Activated CD4-positive, alpha-beta T cell treated with anti-CD3 and anti-CD28 coated beads, Interleukin-2, Interleukin-6, amounts not matched to agents 100 ng/mL and 50 ng/mL, durations not matched to agents 16 hours and 8 hours (primary cell): ENCODE measurements around the gene PMF1.

Source experiments
- DNase-seq: peaks from one replicate; pipeline ENCODE4 v3.0.0-alpha.2; 2020

The PMF1 gene

GRCh38 chr1:156270314-156270713, 57.5 kb downstream of the PMF1 start:
- DNase-seq: no peak

GRCh38 chr1:156276532-156276931, 63.7 kb downstream of the PMF1 start:
- DNase-seq: no peak

- DNase-seq: no peak
Measured at GRCh38 chr1:156276966-156277381, 64.2 kb downstream of the PMF1 start.

GRCh38 chr1:156279837-156280236, 67.0 kb downstream of the PMF1 start:
- no peak for DNase-seq

DNA sequence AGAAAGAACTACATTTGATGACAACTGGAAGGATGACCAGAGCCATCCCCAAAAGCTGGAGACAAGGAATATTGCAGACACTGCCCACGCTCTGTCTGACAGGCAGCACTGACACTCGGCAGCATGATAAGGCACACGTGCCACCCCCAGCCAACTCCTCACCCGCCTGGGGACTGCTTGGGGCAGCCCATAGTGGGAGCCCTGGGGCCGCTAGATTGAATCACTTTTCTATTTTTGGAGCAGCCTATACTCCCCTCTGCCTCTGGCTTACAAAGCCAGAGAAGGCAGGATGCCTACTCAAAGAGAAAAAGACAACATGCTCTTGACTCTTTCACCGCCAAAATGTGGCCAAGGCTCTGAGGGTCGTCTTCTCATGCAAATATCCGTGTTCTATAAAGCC, 68.5 kb downstream of the PMF1 start:
- peak; percentile 68 for DNase-seq

- peak; percentile 46 for DNase-seq
Measured at GRCh38 chr1:156281693-156282478, 69.1 kb downstream of the PMF1 start.

- DNase-seq: peak; percentile 99
Measured at GRCh38 chr1:156282479-156283222, 69.8 kb downstream of the PMF1 start, which contains the start of gene SMG5. Gene SMG5, minus strand, starts transcription at chr1:156282825. Its CDS starts 145 bp downstream, at chr1:156282680.

GRCh38 chr1:156283521-156283920, 70.7 kb downstream of the PMF1 start:
- DNase-seq: no peak

DNA sequence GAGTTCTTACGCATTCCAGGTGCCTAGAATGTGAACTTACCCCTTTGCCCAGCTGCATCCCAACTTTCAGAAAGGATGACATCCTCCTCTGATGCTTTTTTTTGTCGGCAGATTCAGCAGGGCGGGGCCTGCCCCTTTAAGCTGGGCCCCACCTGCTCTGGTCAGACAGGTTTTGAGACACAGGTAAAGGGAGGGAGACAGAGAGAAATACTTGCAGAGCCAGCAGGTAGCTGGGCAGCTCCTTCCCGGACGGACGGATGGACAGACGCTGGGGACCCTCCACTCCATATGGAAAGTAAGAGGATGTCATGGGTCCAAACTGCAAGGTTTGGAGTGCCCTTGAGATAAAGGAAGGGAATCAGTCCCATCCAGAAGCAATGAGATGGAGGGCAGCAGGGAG, 71.3 kb downstream of the PMF1 start, which contains the start of gene TMEM79:
TSS of gene TMEM79 (plus strand) at position 214 of the 400 bp plus-strand sequence. CDS start 902 bp downstream, outside the sequence.
- DNase-seq: no peak

DNA sequence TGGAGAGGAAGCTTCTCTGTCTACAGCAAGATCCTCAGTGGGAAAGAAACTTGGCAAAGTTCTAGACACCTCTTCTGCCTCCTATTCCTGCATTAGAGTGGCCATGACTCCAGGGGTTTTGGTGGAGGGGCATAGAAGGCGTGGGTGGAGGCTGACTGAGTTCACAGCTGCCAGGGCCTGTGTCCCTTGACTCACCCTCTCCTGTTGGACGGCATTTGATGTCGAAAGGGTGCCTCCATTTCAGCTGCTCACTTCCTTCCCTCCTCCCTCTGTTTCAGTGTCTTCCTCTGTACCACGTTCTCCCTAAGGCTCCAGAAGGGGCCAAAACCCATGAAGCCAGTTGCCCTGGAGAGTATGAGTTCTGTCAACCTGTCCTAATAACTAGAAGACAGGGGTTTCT, 72.0 kb downstream of the PMF1 start:
- no peak for DNase-seq

DNA sequence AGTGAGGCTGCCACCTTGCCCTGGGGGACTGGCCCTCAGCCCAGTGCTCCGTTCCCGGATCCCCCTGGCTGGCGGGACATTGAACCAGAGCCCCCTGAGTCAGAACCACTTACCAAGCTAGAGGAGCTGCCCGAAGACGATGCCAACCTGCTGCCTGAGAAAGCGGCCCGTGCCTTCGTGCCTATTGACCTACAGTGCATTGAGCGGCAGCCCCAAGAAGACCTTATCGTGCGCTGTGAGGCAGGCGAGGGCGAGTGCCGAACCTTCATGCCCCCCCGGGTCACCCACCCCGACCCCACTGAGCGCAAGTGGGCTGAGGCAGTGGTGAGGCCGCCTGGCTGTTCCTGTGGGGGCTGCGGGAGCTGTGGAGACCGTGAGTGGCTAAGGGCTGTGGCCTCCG, 72.6 kb downstream of the PMF1 start:
- no peak for DNase-seq

- DNase-seq: no peak
Measured at GRCh38 chr1:156286061-156286460, 73.3 kb downstream of the PMF1 start.
